22Rv1 (cell line): ENCODE measurements around the gene COPG1.

Experiments used
- CTCF ChIP-seq: fragments of 450-650 bp; IDR thresholded peaks from 2 replicates; pipeline ENCODE4 v1.5.1; 2017; ENCODE audit warnings: mild to moderate bottlenecking
- ZFX ChIP-seq: fragments of 450-650 bp; IDR thresholded peaks from 2 replicates; pipeline ENCODE4 v1.6.1; 2017; ENCODE audit warnings: antibody characterized with exemption, borderline replicate concordance

GRCh38 chr3:129234441-129234840, 15.0 kb upstream of the COPG1 start:
- TF ChIP-seq CTCF = no peak
- no peak for TF ChIP-seq ZFX
